COLO829 (cell line): ENCODE results near the gene MAGEC3.
"Not testable (repeated sequence)": the region's sequence is repeated elsewhere in the genome, so short reads cannot be mapped to it uniquely, and the experiment has no call there.

Source experiments
- DNase-seq: peaks from one replicate; pipeline ENCODE4 v3.0.0; 2012; ENCODE audit warnings: low spot score

MAGEC3 gene

GRCh38 chrX:141838016-141838415 is at the start of gene MAGEC3:
TSS of gene MAGEC3 (plus strand) at chrX:141838316. CDS start at chrX:141838316, 0 bp downstream.
- no peak for DNase-seq

GRCh38 chrX:141791856-141792255 is 46.3 kb upstream of the MAGEC3 start:
- no peak for DNase-seq

DNA sequence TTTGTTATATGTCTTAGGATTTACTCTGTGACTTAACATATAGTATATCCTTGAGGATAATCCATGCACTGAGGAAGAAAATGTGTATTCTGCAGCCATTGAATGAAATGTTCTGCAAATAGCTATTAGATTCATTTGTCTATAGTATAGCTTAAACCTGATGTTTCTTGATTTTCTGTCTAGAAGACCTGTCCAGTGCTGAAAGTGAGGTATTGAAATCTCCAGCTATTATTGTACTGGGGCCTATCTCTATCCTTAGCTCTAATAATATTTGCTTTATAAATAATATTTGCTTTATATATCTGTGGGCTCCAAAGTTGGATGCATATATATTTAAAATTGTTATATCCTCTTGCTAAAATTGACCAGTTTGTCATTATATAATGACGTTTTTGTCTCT is 26.7 kb upstream of the MAGEC3 start:
- no peak for DNase-seq

GRCh38 chrX:141814213-141814857 is 23.8 kb upstream of the MAGEC3 start:
- no peak for DNase-seq

DNA sequence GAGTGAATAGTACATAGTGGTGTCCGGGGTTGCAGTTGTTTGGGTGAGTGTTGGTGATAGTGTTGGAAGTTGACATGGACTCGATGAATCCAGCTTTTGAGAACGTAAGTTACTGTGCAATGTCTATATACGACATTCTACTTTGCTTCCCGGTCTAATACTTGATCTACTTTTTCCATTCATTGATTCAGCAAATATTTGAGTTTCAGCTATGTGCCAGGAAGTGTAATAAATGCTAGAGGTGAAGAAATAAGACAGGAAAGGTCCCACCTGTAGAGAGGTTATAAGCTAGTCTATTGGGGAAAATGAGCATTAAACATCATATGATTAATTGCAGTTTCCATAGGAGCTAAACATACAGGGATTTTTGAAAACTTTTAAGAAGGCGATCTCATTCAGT is 22.2 kb upstream of the MAGEC3 start:
- no peak for DNase-seq

DNA sequence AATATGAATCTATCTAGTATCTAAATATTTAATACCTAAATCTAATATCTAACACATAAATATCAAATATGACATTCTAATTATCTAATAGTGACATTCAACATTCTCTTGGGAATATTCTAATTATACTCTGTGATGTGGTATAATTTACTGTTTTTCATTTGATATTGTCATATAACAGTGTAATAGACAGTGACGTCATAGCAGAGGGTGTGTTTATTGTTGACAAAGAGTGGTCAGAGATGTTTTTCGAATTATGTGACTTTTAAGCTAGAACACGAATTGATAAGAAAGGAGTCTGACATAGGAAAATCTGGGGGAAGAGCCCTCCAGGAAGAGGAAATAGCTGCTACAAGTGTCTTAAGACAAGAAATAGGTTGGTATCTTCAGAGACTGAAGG is 5.9 kb upstream of the MAGEC3 start:
- DNase-seq, result no peak

DNA sequence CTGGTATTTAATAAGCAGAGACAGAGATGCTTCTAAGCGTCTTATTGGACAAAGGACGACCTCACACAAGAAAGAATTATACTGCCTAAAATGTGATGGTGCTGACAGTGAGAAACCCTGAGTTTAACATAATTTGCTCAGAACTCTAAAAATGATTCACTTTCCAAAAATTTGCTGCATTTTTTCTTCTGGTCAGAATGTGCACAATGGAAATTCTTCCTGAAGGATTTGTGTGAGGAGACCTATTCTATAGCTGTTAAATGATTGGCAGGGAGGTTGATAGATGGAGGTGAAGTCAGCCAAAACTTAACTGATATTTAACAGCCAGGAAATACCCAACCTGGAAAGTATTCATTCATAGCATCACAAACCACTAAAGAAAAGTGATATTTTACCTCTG is 1.7 kb downstream of the MAGEC3 start:
- no peak for DNase-seq

DNA sequence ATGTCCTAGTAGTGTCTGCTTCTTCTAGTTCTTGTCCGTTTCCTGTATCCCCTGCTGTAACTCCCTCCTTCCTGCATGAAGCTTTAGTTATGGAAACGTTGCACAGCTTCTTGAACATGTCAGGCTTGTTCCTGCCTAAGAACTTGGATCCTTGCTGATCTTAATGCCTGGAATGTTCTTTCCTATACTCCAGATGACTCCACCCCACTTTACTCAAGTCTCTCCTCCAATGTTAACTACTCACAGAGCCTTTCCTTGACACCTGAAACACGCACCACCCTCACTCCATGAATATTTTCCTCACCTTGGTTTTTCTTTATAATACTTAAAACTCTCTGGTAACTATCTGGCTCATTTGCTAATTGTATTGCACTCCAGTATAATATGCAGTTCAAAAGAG is 19.4 kb downstream of the MAGEC3 start:
- DNase-seq, result no peak

GRCh38 chrX:141879616-141880015 is 41.5 kb downstream of the MAGEC3 start:
- DNase-seq, result no peak

DNA sequence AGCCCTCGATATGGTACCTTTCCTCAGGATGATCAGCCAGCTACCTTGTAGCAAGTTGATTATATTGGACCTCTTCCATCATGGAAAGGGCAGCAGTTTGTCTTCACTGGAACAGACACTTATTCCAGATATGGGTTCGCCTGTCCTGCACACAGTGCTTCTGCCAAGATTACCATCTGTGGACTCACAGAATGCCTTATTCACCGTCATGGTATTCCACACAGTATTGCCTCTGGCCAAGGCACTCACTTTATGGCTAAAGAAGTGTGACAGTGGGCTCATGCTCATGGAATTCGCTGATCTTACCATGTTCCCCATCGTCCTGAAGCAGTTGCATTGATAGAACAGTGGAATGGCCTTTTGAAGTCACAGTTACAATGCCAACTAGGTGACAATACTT is 50.7 kb downstream of the MAGEC3 start:
- DNase-seq, result not testable (repeated sequence)

GRCh38 chrX:141894733-141895132 is 56.6 kb downstream of the MAGEC3 start:
- no peak for DNase-seq

DNA sequence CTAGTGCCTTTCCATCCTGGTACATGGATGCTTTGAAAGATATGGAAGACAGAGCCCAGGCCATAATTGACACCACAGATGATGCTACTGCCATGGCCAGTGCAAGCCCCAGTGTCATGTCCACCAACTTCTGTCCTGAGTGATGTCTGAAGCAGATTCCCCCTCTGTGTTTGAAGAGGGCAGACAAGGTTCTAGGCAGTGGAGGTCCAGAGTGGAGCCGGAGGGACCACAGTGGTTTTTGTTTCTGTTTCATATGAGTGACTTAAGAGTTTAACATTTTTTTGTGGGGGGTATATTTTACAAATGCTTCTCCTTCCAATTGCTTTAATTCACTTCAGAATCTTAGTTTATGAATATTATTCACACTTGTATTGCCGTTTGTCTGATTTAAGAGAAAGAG is 59.6 kb downstream of the MAGEC3 start:
- DNase-seq, result no peak

DNA sequence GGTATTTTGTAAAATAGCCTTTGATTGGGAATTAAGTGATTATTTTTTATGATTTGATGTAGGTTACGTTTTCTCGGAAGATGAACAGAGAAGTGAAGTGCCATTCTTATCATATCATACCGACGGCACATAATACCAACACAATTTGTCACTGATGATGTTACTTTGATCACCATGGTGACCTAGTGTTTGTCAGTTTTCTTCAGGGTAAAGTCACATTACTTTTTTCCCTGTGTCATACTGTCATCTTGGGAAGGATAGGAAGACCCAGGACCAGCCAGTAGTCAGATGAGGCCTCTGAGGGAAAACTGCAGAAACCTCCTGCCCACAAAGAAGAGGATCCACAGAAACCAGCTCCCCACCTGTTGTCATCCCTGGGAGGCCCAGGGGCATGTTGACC is 64.2 kb downstream of the MAGEC3 start:
- no peak for DNase-seq

- DNase-seq, result no peak
Observed at GRCh38 chrX:141903400-141904155, 65.5 kb downstream of the MAGEC3 start, which contains the start of gene MAGEC1. TSS of gene MAGEC1 (plus strand) at chrX:141903894. CDS start at chrX:141905073, 1,179 bp downstream.

DNA sequence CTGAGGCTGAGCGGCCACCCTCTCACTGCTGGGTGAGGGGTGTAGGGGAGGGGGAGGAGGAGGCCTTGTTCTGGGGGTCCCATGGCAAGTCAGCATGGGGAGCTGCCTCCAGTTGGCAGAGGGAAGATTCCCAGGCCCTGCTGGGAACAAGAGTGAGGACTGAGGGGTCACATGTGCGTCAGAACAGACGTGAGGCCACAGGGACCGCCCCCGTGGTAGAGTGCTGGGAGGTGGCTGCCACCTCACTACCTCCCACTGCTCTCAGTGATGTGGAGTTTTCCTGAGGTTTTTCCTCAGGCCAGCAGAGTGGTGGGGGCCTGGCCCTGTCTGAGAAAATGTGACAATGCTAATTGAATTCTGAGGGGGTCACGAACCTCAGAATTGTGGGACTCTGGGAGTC is 66.1 kb downstream of the MAGEC3 start:
- no peak for DNase-seq

DNA sequence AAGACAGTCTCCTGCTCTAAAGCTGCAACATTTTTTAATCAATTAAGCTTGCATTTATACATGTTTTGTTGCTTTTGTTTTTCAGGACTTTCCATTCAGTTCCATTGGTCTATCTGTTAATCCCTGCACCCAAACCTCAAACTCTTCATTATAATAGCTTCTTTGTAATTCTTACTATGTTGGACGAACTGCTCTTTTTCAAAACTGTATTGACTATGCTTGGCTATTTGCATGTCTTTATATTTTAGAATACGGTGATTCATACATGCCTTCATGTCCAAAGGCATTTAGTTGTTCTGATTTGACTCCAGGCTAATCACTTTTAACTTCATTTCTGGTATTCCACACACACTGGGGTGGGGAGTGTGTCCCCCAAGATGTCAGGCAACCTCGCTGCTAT is 79.7 kb downstream of the MAGEC3 start:
- peak; percentile 28 for DNase-seq

- DNase-seq, result no peak
Observed at GRCh38 chrX:141924293-141924692, 86.2 kb downstream of the MAGEC3 start.

- DNase-seq, result no peak
Observed at GRCh38 chrX:141928432-141928831, 90.3 kb downstream of the MAGEC3 start.

- DNase-seq, result no peak
Observed at GRCh38 chrX:141934059-141934641, 96.0 kb downstream of the MAGEC3 start.

- DNase-seq, result no peak
Observed at GRCh38 chrX:141935645-141936044, 97.5 kb downstream of the MAGEC3 start.

DNA sequence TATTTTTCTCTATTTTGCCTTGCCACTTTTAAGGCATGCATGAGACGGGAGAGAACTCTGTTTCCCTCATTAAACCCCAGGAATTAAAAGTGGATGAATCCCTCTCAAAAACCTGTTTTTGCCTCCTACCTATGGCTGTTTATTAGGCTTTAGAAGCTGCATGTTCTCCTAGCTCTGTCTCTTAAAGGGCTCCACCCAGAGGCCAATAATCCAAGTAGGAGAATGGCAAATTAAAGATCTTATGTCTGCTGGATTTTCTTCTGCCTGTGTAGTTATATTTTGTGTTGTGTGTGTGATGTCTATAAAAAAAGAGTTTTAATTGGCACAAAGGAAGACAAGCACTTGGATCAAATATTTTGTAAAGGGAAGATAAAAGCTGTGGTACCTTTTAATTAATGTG is 98.0 kb downstream of the MAGEC3 start:
- DNase-seq, result no peak

DNA sequence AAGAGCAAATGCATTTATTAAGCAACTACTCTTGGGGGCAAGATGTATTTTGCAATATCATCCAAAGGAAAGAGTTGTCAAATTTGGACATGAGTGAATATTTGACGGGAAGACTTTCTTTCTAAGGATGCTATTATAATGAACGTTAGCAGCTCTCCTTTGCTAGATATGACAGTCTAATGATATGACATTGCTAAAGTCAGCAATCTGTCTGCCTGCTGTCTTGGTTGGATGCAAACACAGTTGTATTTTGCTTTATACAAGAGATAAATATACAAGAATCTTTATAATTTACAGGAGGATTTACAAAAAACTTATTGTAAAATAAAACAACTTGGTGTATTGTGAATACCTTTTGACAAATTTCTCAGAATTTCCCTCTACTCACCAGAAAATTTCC is 103.1 kb downstream of the MAGEC3 start:
- DNase-seq, result no peak

DNA sequence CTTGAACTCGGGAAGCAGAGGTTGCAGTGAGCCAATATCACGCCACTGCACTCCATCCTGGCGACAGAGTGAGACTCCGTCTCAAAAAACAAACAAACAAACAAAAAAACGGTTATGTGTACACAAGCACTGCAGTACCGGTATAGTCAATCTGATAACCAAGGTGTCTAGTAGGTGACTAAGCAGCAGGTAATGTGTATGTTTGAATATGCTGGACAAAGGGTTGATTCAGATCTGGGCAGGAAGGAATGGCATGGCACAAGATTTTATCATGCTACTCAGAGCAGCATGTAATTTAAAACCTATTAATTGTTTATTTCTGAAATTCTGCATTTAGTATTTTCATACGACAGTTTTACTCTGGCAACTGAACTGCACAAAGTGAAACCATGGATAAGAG is 107.3 kb downstream of the MAGEC3 start:
- no peak for DNase-seq
